HepG2 (cell line): Measurements from ENCODE around the gene EEF1AKMT3. TPM values are rescaled to one million over a fixed set of nuclear protein-coding genes. Genes with fewer than 3 reads are reported as not detected.

Source experiments
- FOXP1 ChIP-seq, 2 experiments: fragments of 450-650 bp in 1 of 2; IDR thresholded peaks; 2 replicates each; pipeline ENCODE4 v1.6.1; 2017 to 2018; ENCODE audit warnings: antibody characterized with exemption in 1 of 2
- KLF11 ChIP-seq: IDR thresholded peaks from 2 replicates; pipeline ENCODE4 v1.6.1; 2016; ENCODE audit warnings: missing compliant biosample characterization
- MED8 ChIP-seq: sonication (generic); formaldehyde crosslinking; IDR thresholded peaks from 2 replicates; pipeline ENCODE4 v1.8.1; 2023; ENCODE audit warnings: mild to moderate bottlenecking, missing genetic modification reagents; ENCODE audit not compliant: insufficient replicate concordance
- PHF21A ChIP-seq: sonication (generic); formaldehyde crosslinking; IDR thresholded peaks from 2 replicates; pipeline ENCODE4 v1.5.0; 2020; ENCODE audit warnings: mild to moderate bottlenecking, missing genetic modification reagents
- PITX1 ChIP-seq: sonication (generic); formaldehyde crosslinking; IDR thresholded peaks from 2 replicates; pipeline ENCODE4 v1.5.1; 2020; ENCODE audit warnings: mild to moderate bottlenecking, missing genetic modification reagents
- PRMT3 ChIP-seq: sonication (generic); formaldehyde crosslinking; IDR thresholded peaks from 2 replicates; pipeline ENCODE4 v1.8.1; 2022; ENCODE audit warnings: low read depth, mild to moderate bottlenecking, moderate library complexity, missing genetic modification reagents, borderline replicate concordance
- SOX13 ChIP-seq, 3 experiments: fragments of 450-650 bp in 1 of 3; sonication (generic) in 1 of 3; formaldehyde crosslinking in 1 of 3; IDR thresholded peaks in 2 of 3; conservative IDR thresholded peaks in 1 of 3; 2 replicates each; pipeline versions ENCODE4 v1.5.0 to v1.6.1; 2016 to 2020; ENCODE audit warnings: antibody characterized with exemption in 1 of 3, mild to moderate bottlenecking in 1 of 3, missing compliant biosample characterization in 1 of 3, missing genetic modification reagents in 1 of 3, moderate library complexity in 1 of 3
- SRSF1 ChIP-seq: fragments of 200-400 bp; formaldehyde crosslinking; optimal IDR thresholded peaks from 2 replicates; pipeline ENCODE3; 2017; ENCODE audit warnings: mild to moderate bottlenecking, low read depth, low read length, moderate library complexity
- ZBTB40 ChIP-seq, 2 experiments: fragments of 450-650 bp in 1 of 2; sonication (generic) in 1 of 2; formaldehyde crosslinking in 1 of 2; IDR thresholded peaks; 2 replicates each; pipeline versions ENCODE4 v1.6.1 to v1.8.0; 2016 to 2022; ENCODE audit warnings: antibody characterized with exemption in 1 of 2, mild to moderate bottlenecking in 1 of 2, missing genetic modification reagents in 1 of 2
- ZBTB43 ChIP-seq: sonication (generic); formaldehyde crosslinking; conservative IDR thresholded peaks from 2 replicates; pipeline ENCODE4 v1.4.0; 2020; ENCODE audit warnings: missing genetic modification reagents
- ZFP1 ChIP-seq: IDR thresholded peaks from 2 replicates; pipeline ENCODE4 v1.6.1; 2016
- ZIK1 ChIP-seq: sonication (generic); formaldehyde crosslinking; IDR thresholded peaks from 2 replicates; pipeline ENCODE4 v1.5.0; 2020; ENCODE audit warnings: mild to moderate bottlenecking, low read depth, missing genetic modification reagents, borderline replicate concordance
- ZNF3 ChIP-seq: IDR thresholded peaks from 2 replicates; pipeline ENCODE4 v1.7.0; 2017; ENCODE audit warnings: inconsistent platforms
- ZNF605 ChIP-seq: sonication (generic); formaldehyde crosslinking; IDR thresholded peaks from 2 replicates; pipeline ENCODE4 v1.8.0; 2022; ENCODE audit warnings: mild to moderate bottlenecking, missing genetic modification reagents
- ZNF644 ChIP-seq: IDR thresholded peaks from 2 replicates; pipeline ENCODE4 v1.6.1; 2016; ENCODE audit warnings: low read depth
- ZNF800 ChIP-seq: sonication (generic); formaldehyde crosslinking; IDR thresholded peaks from 2 replicates; pipeline ENCODE4 v1.4.0; 2020; ENCODE audit warnings: missing genetic modification reagents
- ZNF878 ChIP-seq: sonication (generic); formaldehyde crosslinking; IDR thresholded peaks from 2 replicates; pipeline ENCODE4 v1.8.1; 2023; ENCODE audit warnings: mild to moderate bottlenecking, missing genetic modification reagents, moderate library complexity
- polyA plus RNA-seq, 8 experiments: library from polyadenylated mRNA; depleted of rRNA in 3 of 8; stranded (reverse) in 7 of 8; unstranded in 1 of 8; fragments of >200 nt; fragmentation: Illumina TruSeq in 4 of 8; extraction: Trizol in 4 of 8; gene quantifications; 2 replicates each; pipeline versions ENCODE4 v1.2.1 to v1.2.3, GENCODE V29; 2011 to 2016; ENCODE audit warnings: low read depth in 4 of 8, missing spikeins in 1 of 8, mixed read lengths in 1 of 8; ENCODE audit not compliant: insufficient read depth in 1 of 8
- total RNA-seq, 5 experiments: library from RNA; depleted of rRNA; stranded (reverse); fragments of >200 nt; fragmentation: Illumina TruSeq; extraction: Trizol; gene quantifications; 2 replicates each; pipeline ENCODE4 v1.2.3, GENCODE V29; 2016; ENCODE audit warnings: low read depth in 1 of 5

The EEF1AKMT3 gene
- total and polyA plus RNA-seq, 2 of the 13 experiments (the other 11 are each of a cell fraction or from before 2014, with no cell fraction given), result 4.7 to 11.4 TPM

GRCh38 chr12:57771873-57772428, 463 bp upstream of the EEF1AKMT3 start, which contains the start of gene METTL1 (continued):
- peak; percentile 53; the same call in 1 of the 2 replicates for TF ChIP-seq ZBTB43
- no peak for TF ChIP-seq MED8 (CRISPR knock-in tag)
- TF ChIP-seq ZFP1, result no peak; the same call in 1 of the 2 replicates
- peak; percentile 59; the same call in 1 of the 2 replicates for TF ChIP-seq KLF11
- 0 out of 2 replicates have a peak, but pooled peaks have one; percentile 33 for TF ChIP-seq ZNF644 (CRISPR knock-in tag)
- TF ChIP-seq FOXP1 (IDR thresholded peaks at IDR 0.05), result no peak
- no peak for TF ChIP-seq FOXP1 (CRISPR knock-in tag; IDR thresholded peaks at IDR 0.05)
- TF ChIP-seq ZNF3, result peak; percentile 41; the same call in 1 of the 2 replicates
- TF ChIP-seq SRSF1, result peak; percentile 85
- no peak for TF ChIP-seq ZBTB40 (IDR thresholded peaks at IDR 0.05)
- TF ChIP-seq ZBTB40 (CRISPR knock-in tag; IDR thresholded peaks at IDR 0.05), result peak; percentile 77
- TF ChIP-seq ZIK1 (CRISPR knock-in tag), result no peak
- no peak; the same call in 1 of the 2 replicates for TF ChIP-seq ZNF800 (CRISPR knock-in tag)
- no peak for TF ChIP-seq SOX13 (IDR thresholded peaks at IDR 0.05)
- no peak; a peak in 1 of 4 replicates for TF ChIP-seq SOX13 (CRISPR knock-in tag; conservative IDR thresholded peaks at IDR 0.05 in 1 of 2, IDR thresholded peaks at IDR 0.05 in 1 of 2)
- TF ChIP-seq PITX1 (CRISPR knock-in tag), result peak; percentile 89
- TF ChIP-seq ZNF878 (CRISPR knock-in tag), result peak; percentile 75; the same call in 1 of the 2 replicates
- peak; percentile 68 for TF ChIP-seq PHF21A
- peak; percentile 98 for TF ChIP-seq ZNF605 (CRISPR knock-in tag)
- TF ChIP-seq PRMT3 (CRISPR knock-in tag), result 0 out of 2 replicates have a peak, but pooled peaks have one; percentile 47
